Measurements from ENCODE around the gene HACD3. TPM values are rescaled to one million over a fixed set of nuclear protein-coding genes. Genes with fewer than 3 reads are reported as not detected.

Gene HACD3
- total RNA-seq, 4 donors from 2014 or later: 14.7 to 53.2 (median 32.9) TPM

GRCh38 chr15:65603559-65603958 is 73.3 kb downstream of the HACD3 start:
- Histone ChIP-seq H3K36me3 (peaks cover 0 to 78% (median 6%) of the 10 kb centered on the region in 3 donors), H3K27ac (no peak overlapping the region), H3K4me3 (no peak overlapping the region), H3K9me3 (no peaks in the 10 kb centered on the region), H3K27me3 (no peaks in the 10 kb centered on the region), H3K4me1 (peaks cover 0 to 19% (median 0%) of the 10 kb centered on the region in 3 donors)
- intact Hi-C loops (cut with DNase I): no loop called here
- TF ChIP-seq POLR2A (IDR thresholded peaks at IDR 0.05) (no peak), CTCF (IDR thresholded peaks at IDR 0.05) (no peak)
- no peak for DNase-seq
- WGBS, 2 donors: 96 to 97% methylated on average over 1 of the region's 1 CpG

- DNase-seq: peak; percentile 77
- intact Hi-C loops (cut with DNase I): no loop called here
- TF ChIP-seq POLR2A (IDR thresholded peaks at IDR 0.05) (peak in 2 of 4 donors; percentile 66 to 78), CTCF (IDR thresholded peaks at IDR 0.05) (peak; percentile 51 to 79 (median 70))
- H3K36me3 ChIP-seq: peaks cover 0 to 12% (median 0%) of the 10 kb centered on the region in 3 donors
- H3K27ac ChIP-seq: peak within 1 kb of the TSS; percentile 90 to 97 (median 97)
- no peaks in the 10 kb centered on the region for H3K27me3 ChIP-seq
- WGBS, 2 donors: 0% methylated on average over 37 to 42 of the region's 64 CpGs
- H3K9me3 ChIP-seq: no peaks in the 10 kb centered on the region
- H3K4me1 ChIP-seq: peaks cover 6 to 52% (median 20%) of the 10 kb centered on the region in 3 donors
- peak within 1 kb of the TSS; percentile 62 to 96 (median 85) for H3K4me3 ChIP-seq
Measured at GRCh38 chr15:65610871-65611718, 80.8 kb downstream of the HACD3 start, which contains the start of gene INTS14. Gene INTS14 (minus strand): TSS chr15:65611131. CDS start chr15:65607380, 3,751 bp downstream.

- peaks cover 6 to 52% (median 20%) of the 10 kb centered on the region in 3 donors for H3K4me1 ChIP-seq
- peak overlapping the region; percentile 62 to 96 (median 85) for H3K4me3 ChIP-seq
- peaks cover 0 to 3% (median 0%) of the 10 kb centered on the region in 3 donors for H3K36me3 ChIP-seq
- DNase-seq: no peak
- H3K9me3 ChIP-seq: no peaks in the 10 kb centered on the region
- intact Hi-C loops (cut with DNase I): no loop called here
- no peaks in the 10 kb centered on the region for H3K27me3 ChIP-seq
- TF ChIP-seq CTCF (IDR thresholded peaks at IDR 0.05) (no peak), POLR2A (IDR thresholded peaks at IDR 0.05) (no peak)
- H3K27ac ChIP-seq: peak overlapping the region; percentile 90 to 97 (median 97)
- WGBS, 2 donors: 76 to 78% methylated on average over 4 to 5 of the region's 5 CpGs
Measured at GRCh38 chr15:65611888-65612615, 81.8 kb downstream of the HACD3 start.

GRCh38 chr15:65612616-65612946 is 82.3 kb downstream of the HACD3 start:
- Histone ChIP-seq H3K4me3 (no peak overlapping the region), H3K9me3 (no peaks in the 10 kb centered on the region), H3K36me3 (no peaks in the 10 kb centered on the region), H3K27ac (peak overlapping the region; percentile 90 to 97 (median 97)), H3K4me1 (peaks cover 6 to 51% (median 20%) of the 10 kb centered on the region in 3 donors), H3K27me3 (no peaks in the 10 kb centered on the region)
- DNase-seq: no peak
- WGBS, 2 donors: 38 to 42% methylated on average over 2 of the region's 2 CpGs
- intact Hi-C loops (cut with DNase I): no loop called here
- no peak for TF ChIP-seq CTCF (IDR thresholded peaks at IDR 0.05)
- TF ChIP-seq POLR2A (IDR thresholded peaks at IDR 0.05): no peak
